Right hindlimb (tissue), 1 donor: ENCODE measurements around the gene NEURL3.

Source experiments
- DNase-seq: peaks from one replicate; pipeline ENCODE4 v3.0.0-alpha.2; 2018

The NEURL3 gene

GRCh38 chr2:96527286-96528005 is 22.3 kb upstream of the NEURL3 start:
- peak; percentile 61 for DNase-seq

GRCh38 chr2:96526615-96527285 is 21.6 kb upstream of the NEURL3 start:
- DNase-seq, result no peak

DNA sequence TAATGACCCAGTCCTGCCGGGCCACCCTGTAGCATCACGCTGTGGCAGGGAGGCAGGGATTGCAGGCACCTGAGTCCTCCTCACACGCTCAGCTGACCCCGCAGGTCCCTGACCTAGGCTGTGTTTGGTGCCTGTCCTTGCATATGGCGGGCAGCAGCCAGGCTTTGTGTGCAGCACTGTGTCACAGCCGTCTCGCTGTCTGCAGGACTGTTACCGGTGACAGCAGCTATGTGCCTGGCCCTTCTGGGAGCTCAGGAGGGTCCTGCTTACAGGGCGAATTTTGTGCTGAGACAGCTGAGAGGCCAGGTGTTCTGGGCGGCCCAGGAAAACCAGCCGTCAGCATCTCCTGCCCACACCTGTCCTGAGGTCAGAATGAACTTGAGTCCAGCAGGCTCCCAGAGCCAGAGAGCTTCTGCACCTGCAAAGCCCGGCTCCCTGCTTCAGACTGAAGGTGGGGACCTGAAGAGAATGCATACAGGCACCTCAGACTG is 21.0 kb upstream of the NEURL3 start:
- DNase-seq, result no peak

DNA sequence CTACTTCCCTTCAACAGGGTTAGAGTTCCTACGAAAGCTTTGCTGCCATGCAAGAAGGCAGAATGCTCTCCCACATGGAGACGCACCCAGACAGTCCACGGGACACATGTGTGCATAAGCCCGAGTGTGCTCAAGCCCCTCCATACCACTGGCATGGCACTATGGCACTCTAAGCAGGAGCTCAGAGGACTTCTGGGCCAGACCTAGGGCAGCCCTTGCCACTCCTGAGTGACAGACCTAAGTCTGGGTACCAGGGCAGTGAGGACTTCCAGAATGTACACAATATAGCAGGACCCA is 20.0 kb upstream of the NEURL3 start:
- no peak for DNase-seq

DNA sequence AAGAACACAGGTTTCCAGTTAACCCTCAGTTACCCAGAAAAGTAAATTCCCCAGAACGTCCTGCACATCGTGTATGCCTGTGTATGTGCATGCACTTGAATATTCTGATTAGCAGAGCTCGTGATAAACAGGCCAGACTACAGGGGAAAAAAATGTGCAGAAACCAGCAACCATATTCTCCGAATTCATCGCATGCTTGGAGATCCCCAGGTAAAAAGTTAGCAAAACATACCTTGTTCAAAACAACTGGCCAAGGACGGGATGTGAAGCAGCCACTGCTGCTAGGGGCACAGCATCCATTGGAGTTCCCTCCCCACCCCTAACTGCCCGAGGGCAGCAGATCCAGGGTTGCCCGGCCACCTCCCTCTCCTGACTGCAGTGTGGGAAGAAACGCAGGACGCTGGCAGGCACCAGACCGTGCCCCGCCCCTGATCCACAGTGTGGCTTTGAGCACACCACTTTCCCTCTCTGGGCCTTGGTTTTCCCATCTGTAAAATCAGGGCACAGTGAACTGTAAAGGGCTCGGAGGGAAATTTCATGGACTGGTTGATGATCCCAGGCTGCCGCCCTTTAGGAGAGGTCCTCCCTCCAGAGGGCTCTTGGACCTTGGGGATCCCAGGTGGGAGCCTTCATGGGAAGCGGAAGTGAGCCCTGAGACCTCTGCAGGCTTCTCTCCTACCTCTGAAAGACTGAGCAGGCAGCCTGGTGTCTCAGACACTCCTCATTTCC is 19.5 kb upstream of the NEURL3 start:
- no peak for DNase-seq

GRCh38 chr2:96523659-96524481 is 18.7 kb upstream of the NEURL3 start:
- no peak for DNase-seq

DNA sequence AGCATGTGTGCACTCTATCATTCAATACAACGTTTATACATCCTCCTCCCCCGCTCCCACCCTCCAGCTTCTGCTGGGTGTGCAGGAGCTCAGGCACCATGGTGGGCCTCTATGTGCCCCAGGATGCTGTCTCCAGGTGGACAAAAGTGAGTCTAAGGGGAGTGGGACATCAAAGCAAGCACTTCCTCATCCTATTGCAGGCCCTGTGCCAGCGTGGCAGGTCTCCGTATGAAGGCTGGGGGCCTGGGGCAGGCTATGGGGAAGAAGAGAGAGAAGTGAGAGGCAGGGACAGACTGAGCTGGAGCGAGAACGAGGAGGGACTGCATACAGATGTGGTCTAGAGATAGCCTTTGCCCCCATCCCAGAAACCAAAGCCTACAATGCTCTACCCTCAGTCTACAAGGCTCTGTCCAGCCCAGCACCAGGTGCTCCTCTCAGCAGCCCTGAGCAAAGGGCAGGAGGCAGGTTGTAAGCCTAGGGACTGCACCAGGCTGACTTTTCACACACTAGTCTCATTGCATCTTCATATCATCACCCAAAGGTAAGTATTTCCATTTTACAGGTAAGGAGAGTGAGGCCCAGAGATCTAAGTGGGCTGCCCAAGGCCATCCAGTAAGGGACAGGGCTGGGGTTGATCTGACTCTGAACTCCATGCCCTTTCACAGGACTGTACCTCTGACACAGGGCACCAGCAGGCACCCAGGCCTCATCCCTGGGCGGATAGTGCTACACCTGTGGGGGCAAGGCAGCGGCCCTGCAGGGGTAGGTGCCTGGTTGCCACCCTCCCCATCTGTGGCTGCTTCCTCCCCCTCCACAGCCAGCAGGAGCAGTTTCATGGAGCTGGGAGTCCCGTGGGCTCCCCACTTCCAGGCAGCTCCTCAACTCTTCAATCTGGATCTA is 17.4 kb upstream of the NEURL3 start:
- DNase-seq, result no peak

- DNase-seq, result no peak
Measured at GRCh38 chr2:96521219-96521618, 16.1 kb upstream of the NEURL3 start.

DNA sequence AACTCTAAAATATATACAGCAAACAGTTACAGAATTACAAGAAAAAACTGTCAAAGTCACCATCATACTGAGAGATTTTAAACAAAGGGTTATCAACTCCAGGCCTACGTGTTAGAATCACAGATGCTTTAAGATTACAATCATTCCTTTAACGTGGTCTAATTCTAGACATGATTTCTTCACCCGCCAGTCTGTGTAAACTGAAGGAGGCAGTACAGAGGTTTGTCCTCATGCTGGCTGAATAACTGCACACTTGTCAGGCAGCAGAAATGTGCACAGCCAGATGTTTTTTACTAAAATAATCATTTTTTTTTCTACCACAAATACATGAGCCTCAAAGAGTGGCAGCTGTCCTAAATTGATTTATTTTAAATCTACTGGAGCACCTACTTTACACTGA is 15.5 kb upstream of the NEURL3 start:
- no peak for DNase-seq

DNA sequence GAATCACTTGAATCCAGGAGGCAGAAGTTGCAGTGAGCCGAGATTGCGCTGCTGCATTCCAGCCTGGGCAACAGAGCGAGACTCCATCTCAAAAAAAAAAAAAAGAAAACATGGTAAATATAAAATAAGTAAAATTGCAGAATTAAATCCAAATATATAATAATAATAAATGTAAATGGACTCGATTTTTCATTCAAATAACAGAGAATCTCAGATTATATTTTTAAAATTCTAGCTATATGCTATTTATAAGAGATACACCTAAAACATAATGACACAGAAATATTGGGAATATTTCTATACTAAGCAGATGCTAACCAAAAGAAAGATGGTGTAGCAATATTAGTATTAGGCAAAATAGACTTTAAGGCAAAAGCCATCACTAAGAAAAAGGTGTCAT is 15.1 kb upstream of the NEURL3 start:
- no peak for DNase-seq

- no peak for DNase-seq
Measured at GRCh38 chr2:96517079-96517478, 11.9 kb upstream of the NEURL3 start.

DNA sequence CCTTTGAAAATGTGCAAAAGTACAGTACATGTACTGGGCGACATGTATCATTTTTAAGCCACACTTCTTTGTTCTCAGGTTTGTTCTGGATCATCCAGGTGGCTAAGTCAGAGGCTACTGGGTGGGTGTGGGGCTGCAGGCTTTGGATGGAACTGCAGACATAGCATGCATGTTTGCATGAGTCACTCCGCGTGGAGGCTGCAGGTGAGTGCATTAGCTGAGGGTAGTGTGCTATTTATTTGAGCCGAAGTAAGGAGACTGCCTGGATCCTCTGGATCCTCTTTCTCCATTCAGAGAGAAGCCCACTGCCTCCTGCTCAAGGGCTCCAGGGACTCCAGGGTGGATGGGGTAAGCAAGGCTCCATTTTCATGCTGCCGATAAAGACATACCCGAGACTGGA is 9.4 kb upstream of the NEURL3 start:
- DNase-seq, result no peak

DNA sequence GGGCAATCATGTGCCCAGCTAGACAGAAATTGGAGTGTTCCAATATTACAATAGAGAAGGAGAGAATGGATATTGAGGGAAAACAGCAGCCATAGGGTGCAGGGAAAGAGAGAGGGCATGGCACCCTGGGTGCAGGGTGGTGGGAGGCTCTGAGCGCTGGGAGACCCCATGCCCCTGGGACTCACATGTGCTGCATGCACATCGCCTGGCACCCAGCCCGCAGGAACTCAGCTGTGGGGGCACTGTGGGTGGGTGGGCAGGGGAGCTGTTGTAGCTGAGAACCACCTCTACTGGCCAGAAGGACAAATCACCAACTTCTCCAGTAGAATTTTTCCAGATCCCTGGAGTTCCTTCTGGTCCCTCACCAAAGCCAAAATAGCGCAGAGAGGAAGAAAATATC is 7.2 kb upstream of the NEURL3 start:
- DNase-seq, result no peak

GRCh38 chr2:96511851-96512250 is 6.7 kb upstream of the NEURL3 start:
- DNase-seq, result no peak

DNA sequence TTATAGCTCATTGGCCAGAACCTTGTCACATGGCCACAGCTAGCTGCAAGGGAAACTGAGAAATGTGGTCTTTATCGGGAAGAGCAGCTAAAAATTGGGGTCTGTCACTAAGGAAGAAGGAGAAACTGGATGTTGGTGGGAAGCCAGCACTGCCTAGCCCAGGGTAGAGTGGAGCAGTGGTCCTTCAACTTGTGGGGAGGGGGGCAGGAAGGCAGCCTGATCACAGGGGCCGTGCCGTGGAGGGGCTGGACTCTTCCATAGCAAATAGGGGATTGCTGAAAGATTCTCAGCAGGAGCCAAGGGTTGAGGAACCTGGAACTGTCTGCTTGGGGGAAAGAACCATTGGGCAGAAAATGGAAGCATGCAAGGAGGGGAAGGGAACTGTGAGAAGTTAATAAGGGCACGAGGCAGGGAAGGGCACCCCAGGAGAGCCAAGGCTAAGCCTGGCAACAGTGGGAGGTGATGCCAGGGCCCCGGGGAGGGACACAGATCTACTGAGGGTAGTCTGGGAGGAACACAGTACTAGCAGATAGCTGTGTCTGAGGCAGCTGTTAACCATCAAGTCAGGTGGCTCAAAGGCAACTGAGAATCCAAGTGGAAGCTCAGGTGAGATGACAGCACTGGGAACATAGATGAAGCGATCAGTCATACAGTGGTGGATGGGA is 5.9 kb upstream of the NEURL3 start:
- DNase-seq, result no peak

DNA sequence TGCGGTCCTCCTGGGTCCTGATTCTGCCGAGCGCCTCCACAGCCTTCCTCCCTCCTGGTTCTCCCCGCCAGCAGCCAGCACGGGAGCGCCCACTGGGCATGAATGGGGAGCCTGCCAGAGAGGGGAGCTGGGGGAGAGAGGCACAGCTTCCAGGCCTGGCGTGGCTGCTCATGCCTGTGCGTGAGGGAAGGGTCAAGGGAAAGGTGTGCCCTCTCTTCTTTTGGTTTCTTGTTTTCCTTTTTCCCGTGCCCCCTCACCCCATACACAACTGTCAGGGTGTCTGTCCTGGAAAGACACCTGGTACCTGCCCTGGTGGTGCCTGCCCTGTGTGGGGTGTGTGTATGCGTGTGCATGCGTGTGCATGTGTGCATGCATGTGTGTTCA is 4.7 kb upstream of the NEURL3 start:
- no peak for DNase-seq

DNA sequence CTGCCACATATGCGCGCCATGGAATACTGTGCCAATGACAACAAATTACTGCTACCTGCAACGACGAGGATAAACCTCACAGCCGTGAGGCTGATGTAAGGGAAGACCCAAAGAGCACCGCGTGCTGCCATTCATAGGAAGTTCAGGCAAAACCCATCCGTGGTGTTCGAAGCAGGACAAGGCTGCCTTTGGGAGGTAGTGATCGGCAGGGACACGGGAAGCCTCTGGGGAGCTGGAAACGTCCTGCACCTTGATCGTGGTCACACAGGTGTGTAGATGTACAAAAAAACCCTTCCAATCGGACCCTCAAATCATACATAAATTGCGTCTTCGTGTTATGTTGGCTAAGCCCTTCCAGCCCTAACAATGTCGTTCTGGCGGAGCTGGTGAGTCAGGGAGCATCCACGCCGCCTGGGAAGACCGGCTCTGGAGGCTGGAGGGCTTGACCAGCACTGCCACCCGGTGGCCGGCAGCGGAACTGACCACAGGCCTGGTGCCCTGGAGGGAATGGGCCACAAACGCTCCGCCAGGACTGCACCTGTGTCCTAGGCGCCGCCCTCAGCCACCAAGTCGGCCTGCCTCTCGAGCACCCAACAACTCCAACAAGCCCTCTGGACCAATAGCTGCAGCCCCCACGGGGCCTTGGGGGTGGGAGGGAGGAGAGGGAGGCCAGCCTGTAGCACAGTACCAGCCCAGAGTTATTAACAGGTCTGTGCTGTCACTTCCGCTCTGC is 4.1 kb upstream of the NEURL3 start:
- peak; percentile 84 for DNase-seq

GRCh38 chr2:96508521-96509113 is 3.5 kb upstream of the NEURL3 start:
- DNase-seq, result no peak

DNA sequence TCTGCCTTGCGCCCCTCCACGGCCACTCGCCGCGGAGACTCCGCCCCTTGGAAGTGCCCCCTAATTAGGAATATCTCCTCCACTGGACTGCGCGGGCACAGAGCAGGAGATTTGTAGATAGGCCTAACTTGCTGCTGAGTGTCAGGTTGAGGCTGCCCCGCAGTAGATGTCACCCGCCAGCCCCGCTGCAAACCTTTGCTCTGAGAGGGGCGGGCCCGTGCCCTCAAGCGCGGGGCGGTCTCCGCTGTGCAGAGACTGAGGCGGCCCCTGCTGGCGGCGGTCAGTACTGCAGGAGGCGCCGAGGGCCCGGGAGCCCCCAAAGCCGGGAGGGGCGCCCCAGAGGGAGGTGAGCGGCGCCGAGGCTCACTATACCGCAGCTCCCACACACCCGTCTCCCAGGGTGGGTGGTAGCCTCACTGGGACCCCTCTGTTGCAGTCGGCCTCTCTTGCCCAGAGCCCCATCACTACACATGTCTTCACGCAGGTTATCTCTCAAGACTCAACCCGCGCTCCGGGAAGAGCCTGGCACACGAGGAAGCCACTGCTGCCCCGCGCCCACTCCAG is 2.9 kb upstream of the NEURL3 start:
- peak; percentile 70 for DNase-seq

- DNase-seq, result no peak
Measured at GRCh38 chr2:96506907-96507240, 1.7 kb upstream of the NEURL3 start.
